ENCODE measurements around the gene MSI2. TPM values are rescaled to one million over a fixed set of nuclear protein-coding genes. Genes with fewer than 3 reads are reported as not detected.

The MSI2 gene
- total RNA-seq, 4 donors from 2014 or later = 15.9 to 22.9 (median 17.0) TPM

- Histone ChIP-seq H3K9me3 (no peaks in the 10 kb centered on the region), H3K4me1 (no peaks in the 10 kb centered on the region), H3K4me3 (no peak overlapping the region), H3K36me3 (no peaks in the 10 kb centered on the region), H3K27ac (no peak overlapping the region), H3K27me3 (no peaks in the 10 kb centered on the region)
- WGBS, 2 donors = 89 to 94% methylated on average over 5 of the region's 5 CpGs
- no peak for DNase-seq
- TF ChIP-seq POLR2A (IDR thresholded peaks at IDR 0.05) (no peak), CTCF (IDR thresholded peaks at IDR 0.05) (no peak)
- intact Hi-C loops (cut with DNase I) = no loop called here
Observed at GRCh38 chr17:57544401-57544800, 288.1 kb downstream of the MSI2 start.

GRCh38 chr17:57544834-57545463 lies 288.6 kb downstream of the MSI2 start:
- no peak overlapping the region for H3K4me3 ChIP-seq
- H3K4me1 ChIP-seq = no peaks in the 10 kb centered on the region
- no peaks in the 10 kb centered on the region for H3K9me3 ChIP-seq
- DNase-seq = no peak
- no peaks in the 10 kb centered on the region for H3K36me3 ChIP-seq
- intact Hi-C loops (cut with DNase I) = no loop called here
- WGBS, 2 donors = 77 to 79% methylated on average over 7 of the region's 7 CpGs
- H3K27ac ChIP-seq = no peak overlapping the region
- TF ChIP-seq CTCF (IDR thresholded peaks at IDR 0.05) (no peak), POLR2A (IDR thresholded peaks at IDR 0.05) (no peak)
- no peaks in the 10 kb centered on the region for H3K27me3 ChIP-seq

GRCh38 chr17:57545731-57546342 lies 289.5 kb downstream of the MSI2 start:
- no peak for DNase-seq
- Histone ChIP-seq H3K27ac (no peak overlapping the region), H3K36me3 (no peaks in the 10 kb centered on the region), H3K27me3 (no peaks in the 10 kb centered on the region), H3K4me3 (no peak overlapping the region), H3K9me3 (no peaks in the 10 kb centered on the region), H3K4me1 (no peaks in the 10 kb centered on the region)
- intact Hi-C loops (cut with DNase I) = no loop called here
- 92 to 96% methylated on average over 14 to 19 of the region's 19 CpGs for WGBS, 2 donors
- TF ChIP-seq POLR2A (IDR thresholded peaks at IDR 0.05) = no peak
- TF ChIP-seq CTCF (IDR thresholded peaks at IDR 0.05) = no peak

- Histone ChIP-seq H3K4me1 (peaks cover 0 to 21% (median 5%) of the 10 kb centered on the region in 3 donors), H3K27ac (no peak overlapping the region), H3K9me3 (no peaks in the 10 kb centered on the region), H3K4me3 (no peak overlapping the region), H3K27me3 (peaks cover 0 to 6% (median 0%) of the 10 kb centered on the region in 4 donors), H3K36me3 (no peaks in the 10 kb centered on the region)
- WGBS, 2 donors = 80 to 87% methylated on average over 16 to 19 of the region's 19 CpGs
- intact Hi-C loops (cut with DNase I) = no loop called here
- no peak for TF ChIP-seq POLR2A (IDR thresholded peaks at IDR 0.05)
- no peak for DNase-seq
Observed at GRCh38 chr17:57548421-57549410, 292.4 kb downstream of the MSI2 start.

GRCh38 chr17:57549468-57549867 lies 293.1 kb downstream of the MSI2 start:
- WGBS, 2 donors = 92 to 100% methylated on average over 2 to 3 of the region's 3 CpGs
- Histone ChIP-seq H3K36me3 (no peaks in the 10 kb centered on the region), H3K27ac (no peak overlapping the region), H3K4me1 (peaks cover 0 to 25% (median 5%) of the 10 kb centered on the region in 3 donors), H3K4me3 (no peak overlapping the region), H3K9me3 (no peaks in the 10 kb centered on the region), H3K27me3 (peaks cover 0 to 6% (median 0%) of the 10 kb centered on the region in 4 donors)
- TF ChIP-seq POLR2A (IDR thresholded peaks at IDR 0.05) = no peak
- no peak for TF ChIP-seq CTCF (IDR thresholded peaks at IDR 0.05)
- no peak for DNase-seq
- intact Hi-C loops (cut with DNase I) = no loop called here
